Left lung (tissue), 10 donors: Measurements from ENCODE around the gene TMCC1. TPM values are rescaled to one million over a fixed set of nuclear protein-coding genes. Genes with fewer than 3 reads are reported as not detected.
A peak's percentile ranks its signal among the peaks of the same experiment; 100 is the strongest.

Experiments
- ATAC-seq: fragments of 200-7000 bp; cut with Tn5 transposase; one replicate; pipeline ENCODE4 v1.9.1; 2020; ENCODE audit warnings: moderate library complexity
- DNase-seq, 4 donors: peaks; one replicate each; pipeline ENCODE4 v3.0.0-alpha.2; 2013 to 2020
- H3K27ac ChIP-seq, 2 donors: fragments of 200-600 bp; sonication (generic) in 1 of 2; one replicate each; pipeline versions ENCODE4 v1.5.0 to v1.8.0; 2020 to 2021
- H3K27me3 ChIP-seq, 2 donors: fragments of 200-600 bp; sonication (generic) in 1 of 2; one replicate each; pipeline versions ENCODE4 v1.5.0 to v1.8.0; 2020 to 2021
- H3K36me3 ChIP-seq, 2 donors: fragments of 200-600 bp; sonication (generic) in 1 of 2; one replicate each; pipeline versions ENCODE4 v1.5.0 to v1.8.0; 2020 to 2021
- H3K4me1 ChIP-seq, 2 donors: fragments of 200-600 bp; one replicate each; pipeline ENCODE4 v1.8.0; 2021
- H3K4me3 ChIP-seq, 2 donors: fragments of 200-600 bp; sonication (generic) in 1 of 2; one replicate each; pipeline versions ENCODE4 v1.5.0 to v1.8.0; 2020 to 2021; ENCODE audit warnings: mild to moderate bottlenecking in 1 of 2
- H3K9me3 ChIP-seq, 2 donors: fragments of 200-600 bp; sonication (generic) in 1 of 2; one replicate each; pipeline versions ENCODE4 v1.5.0 to v1.8.0; 2020 to 2021
- intact Hi-C, 2 donors: fragments of 100-400 bp; cut with DNase I; formaldehyde crosslinking; loops; one replicate each; pipeline versions ENCODE4 v1.11.2 to v1.14.2; 2022
- polyA plus RNA-seq, 6 donors: library from polyadenylated mRNA; unstranded; fragments of 120-200 nt; gene quantifications; one replicate each; pipeline ENCODE4 v1.2.1, GENCODE V29; 2013; ENCODE audit not compliant: insufficient read length in 6 of 6
- total RNA-seq, 2 donors: library from RNA; stranded (reverse); fragmentation: NEBNext Ultra II Directional; extraction: Animal tissue kit (Norgen Biotek cat#: 25700); gene quantifications; one replicate each; pipeline ENCODE4 v1.2.1, GENCODE V29; 2021
- TF ChIP-seq, protein P1 (sequence below), 2 donors: fragments of 200-600 bp; sonication (generic) in 1 of 2; IDR thresholded peaks; one replicate each; pipeline versions ENCODE4 v1.5.0 to v1.8.0; 2021; ENCODE audit warnings: antibody characterized with exemption in 2 of 2
- donor health status: DM: no; HTN: yes; CAD: no.
- donor health status: DM: no; HTN: no; CAD: no.

Gene TMCC1
- total and polyA plus RNA-seq, 8 donors: 24.4 to 38.8 (median 27.4) TPM

- Histone ChIP-seq H3K27me3 (no peaks in the 10 kb centered on the region), H3K27ac (peak overlapping the region in 1 of 2 donors; percentile 1), H3K4me3 (no peak overlapping the region), H3K4me1 (peaks cover 4 to 19% of the 10 kb centered on the region in 2 donors), H3K9me3 (no peaks in the 10 kb centered on the region), H3K36me3 (peaks cover 0 to 18% of the 10 kb centered on the region in 2 donors)
- no peak for DNase-seq
- intact Hi-C loops: loop anchor here in 1 of 2 donors (10.0 kb wide), 1 partner anchor 167 kb away; no protein-coding TSS in a partner anchor
- no peak for ATAC-seq
- TF ChIP-seq, protein P1, sequence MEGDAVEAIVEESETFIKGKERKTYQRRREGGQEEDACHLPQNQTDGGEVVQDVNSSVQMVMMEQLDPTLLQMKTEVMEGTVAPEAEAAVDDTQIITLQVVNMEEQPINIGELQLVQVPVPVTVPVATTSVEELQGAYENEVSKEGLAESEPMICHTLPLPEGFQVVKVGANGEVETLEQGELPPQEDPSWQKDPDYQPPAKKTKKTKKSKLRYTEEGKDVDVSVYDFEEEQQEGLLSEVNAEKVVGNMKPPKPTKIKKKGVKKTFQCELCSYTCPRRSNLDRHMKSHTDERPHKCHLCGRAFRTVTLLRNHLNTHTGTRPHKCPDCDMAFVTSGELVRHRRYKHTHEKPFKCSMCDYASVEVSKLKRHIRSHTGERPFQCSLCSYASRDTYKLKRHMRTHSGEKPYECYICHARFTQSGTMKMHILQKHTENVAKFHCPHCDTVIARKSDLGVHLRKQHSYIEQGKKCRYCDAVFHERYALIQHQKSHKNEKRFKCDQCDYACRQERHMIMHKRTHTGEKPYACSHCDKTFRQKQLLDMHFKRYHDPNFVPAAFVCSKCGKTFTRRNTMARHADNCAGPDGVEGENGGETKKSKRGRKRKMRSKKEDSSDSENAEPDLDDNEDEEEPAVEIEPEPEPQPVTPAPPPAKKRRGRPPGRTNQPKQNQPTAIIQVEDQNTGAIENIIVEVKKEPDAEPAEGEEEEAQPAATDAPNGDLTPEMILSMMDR (IDR thresholded peaks at IDR 0.05): no peak
Observed at GRCh38 chr3:129657261-129658046, 236.1 kb downstream of the TMCC1 start.

DNA sequence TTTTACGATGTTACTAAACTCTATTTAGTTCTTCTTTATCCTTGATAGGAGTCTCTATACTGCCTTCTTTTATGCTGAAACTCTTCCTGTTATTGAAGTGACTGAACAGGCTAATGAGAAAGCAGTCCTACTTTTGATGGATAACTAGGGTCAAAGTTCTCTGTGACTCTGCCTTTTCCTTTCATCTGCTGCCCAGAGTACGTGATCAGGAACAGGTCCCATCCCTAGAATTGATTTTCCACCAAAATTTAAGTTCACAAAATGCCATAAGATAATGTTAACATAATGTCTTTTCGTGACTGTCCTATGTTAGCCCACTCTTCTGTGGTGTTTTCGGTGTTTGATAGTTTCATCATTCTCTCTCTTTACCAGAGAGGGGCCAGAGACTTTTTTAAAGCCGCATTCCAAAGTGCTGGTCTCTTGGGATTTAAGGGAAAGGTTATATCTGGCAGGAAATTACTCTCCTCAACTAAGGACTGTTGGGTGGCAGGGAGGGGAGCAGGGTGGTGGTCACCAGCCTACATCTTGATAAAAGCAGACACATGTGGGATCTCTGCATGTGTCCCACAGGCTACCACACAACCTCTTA, 236.8 kb downstream of the TMCC1 start:
- ATAC-seq (no peak), DNase-seq (no peak)
- no peaks in the 10 kb centered on the region for H3K27me3 ChIP-seq
- intact Hi-C loops: loop anchor here in 1 of 2 donors (10.0 kb wide), 1 partner anchor 168 kb away; no protein-coding TSS in a partner anchor
- H3K27ac ChIP-seq: no peak overlapping the region
- H3K4me3 ChIP-seq: no peak overlapping the region
- TF ChIP-seq, protein P1 (IDR thresholded peaks at IDR 0.05): no peak
- peaks cover 0 to 18% of the 10 kb centered on the region in 2 donors for H3K36me3 ChIP-seq
- H3K9me3 ChIP-seq: no peaks in the 10 kb centered on the region
- peaks cover 11 to 26% of the 10 kb centered on the region in 2 donors for H3K4me1 ChIP-seq

GRCh38 chr3:129655291-129655700, 238.2 kb downstream of the TMCC1 start:
- Histone ChIP-seq H3K27me3 (no peaks in the 10 kb centered on the region), H3K9me3 (no peaks in the 10 kb centered on the region), H3K36me3 (peaks cover 0 to 18% of the 10 kb centered on the region in 2 donors), H3K27ac (no peak overlapping the region), H3K4me1 (peaks cover 18 to 39% of the 10 kb centered on the region in 2 donors), H3K4me3 (no peak overlapping the region)
- TF ChIP-seq, protein P1 (IDR thresholded peaks at IDR 0.05): no peak
- intact Hi-C loops: loop anchor here in 1 of 2 donors (10.0 kb wide), 1 partner anchor 170 kb away; no protein-coding TSS in a partner anchor
- no peak for DNase-seq
- ATAC-seq: no peak

- intact Hi-C loops: loop anchor here (5.0 to 10.0 kb wide), 2 partner anchors 171 to 173 kb away; no protein-coding TSS in a partner anchor
- H3K9me3 ChIP-seq: no peaks in the 10 kb centered on the region
- no peaks in the 10 kb centered on the region for H3K27me3 ChIP-seq
- H3K4me1 ChIP-seq: peaks cover 25 to 47% of the 10 kb centered on the region in 2 donors
- peaks cover 0 to 18% of the 10 kb centered on the region in 2 donors for H3K36me3 ChIP-seq
- DNase-seq (no peak), ATAC-seq (no peak)
- no peak overlapping the region for H3K4me3 ChIP-seq
- H3K27ac ChIP-seq: no peak overlapping the region
- TF ChIP-seq, protein P1 (IDR thresholded peaks at IDR 0.05): no peak
Observed at GRCh38 chr3:129654131-129654530, 239.4 kb downstream of the TMCC1 start.

DNA sequence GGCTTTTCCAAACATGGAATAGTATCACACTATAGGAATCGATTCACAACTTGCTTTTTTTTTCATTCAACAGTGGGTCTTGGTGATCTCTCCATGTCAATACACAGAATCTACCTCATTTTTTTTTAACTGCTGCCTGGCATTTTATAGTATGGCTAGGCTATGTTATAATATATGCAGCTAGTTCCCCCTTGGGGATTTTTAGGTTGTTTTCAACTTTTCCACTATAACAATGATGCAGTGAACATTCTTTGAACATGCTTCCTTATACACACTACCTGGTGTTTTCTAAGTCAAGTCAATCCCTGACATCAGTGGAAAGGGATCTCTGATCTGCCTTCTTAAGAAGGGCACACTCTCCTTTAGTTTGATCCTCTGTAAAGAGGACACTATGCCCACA, 240.5 kb downstream of the TMCC1 start:
- TF ChIP-seq, protein P1 (IDR thresholded peaks at IDR 0.05): no peak
- intact Hi-C loops: loop anchor here (5.0 to 10.0 kb wide), 2 partner anchors 172 to 174 kb away; no protein-coding TSS in a partner anchor
- Histone ChIP-seq H3K36me3 (peaks cover 0 to 18% of the 10 kb centered on the region in 2 donors), H3K27ac (no peak overlapping the region), H3K4me1 (peaks cover 25 to 41% of the 10 kb centered on the region in 2 donors), H3K9me3 (no peaks in the 10 kb centered on the region), H3K4me3 (no peak overlapping the region), H3K27me3 (no peaks in the 10 kb centered on the region)
- DNase-seq (no peak), ATAC-seq (no peak)
